Epithelial cell of esophagus (primary cell): ENCODE results near the gene ALG9.
"Not testable (repeated sequence)": the region's sequence is repeated elsewhere in the genome, so short reads cannot be mapped to it uniquely, and the experiment has no call there.

Experiments used
- DNase-seq: peaks from one replicate; pipeline ENCODE4 v3.0.0; 2010; ENCODE audit warnings: low read depth
- H3K4me3 ChIP-seq: 2 replicates; pipeline ENCODE4 v1.5.1; 2011; ENCODE audit warnings: mild to moderate bottlenecking, low read length, control low read depth
- TF ChIP-seq, protein P1 (sequence below): IDR thresholded peaks from 2 replicates; pipeline ENCODE4 v1.5.1; 2011; ENCODE audit warnings: low read depth, mild to moderate bottlenecking, low read length, control low read depth, inconsistent platforms; ENCODE audit not compliant: insufficient read depth; ENCODE audit errors: missing control alignments

The ALG9 gene

DNA sequence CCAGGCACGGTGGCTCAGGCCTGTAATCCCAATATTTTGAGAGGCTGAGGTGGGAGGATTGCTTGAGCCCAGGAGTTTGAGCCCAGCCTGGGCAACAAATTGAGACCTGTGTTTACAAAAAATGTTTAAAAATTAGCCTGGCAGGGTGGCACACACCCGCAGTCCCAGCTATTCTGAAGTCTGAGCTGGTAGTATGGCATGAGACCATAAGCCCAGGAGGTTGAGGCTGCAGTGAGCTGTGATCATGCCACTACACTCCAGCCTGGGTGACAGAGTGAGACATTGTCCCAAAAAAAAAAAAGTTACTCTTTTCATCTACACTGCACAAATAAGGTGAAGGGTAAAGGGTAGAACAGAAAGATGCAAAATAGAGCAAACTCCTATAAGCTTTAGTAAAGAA, 82.9 kb downstream of the ALG9 start:
- no peak for DNase-seq
- TF ChIP-seq, protein P1, sequence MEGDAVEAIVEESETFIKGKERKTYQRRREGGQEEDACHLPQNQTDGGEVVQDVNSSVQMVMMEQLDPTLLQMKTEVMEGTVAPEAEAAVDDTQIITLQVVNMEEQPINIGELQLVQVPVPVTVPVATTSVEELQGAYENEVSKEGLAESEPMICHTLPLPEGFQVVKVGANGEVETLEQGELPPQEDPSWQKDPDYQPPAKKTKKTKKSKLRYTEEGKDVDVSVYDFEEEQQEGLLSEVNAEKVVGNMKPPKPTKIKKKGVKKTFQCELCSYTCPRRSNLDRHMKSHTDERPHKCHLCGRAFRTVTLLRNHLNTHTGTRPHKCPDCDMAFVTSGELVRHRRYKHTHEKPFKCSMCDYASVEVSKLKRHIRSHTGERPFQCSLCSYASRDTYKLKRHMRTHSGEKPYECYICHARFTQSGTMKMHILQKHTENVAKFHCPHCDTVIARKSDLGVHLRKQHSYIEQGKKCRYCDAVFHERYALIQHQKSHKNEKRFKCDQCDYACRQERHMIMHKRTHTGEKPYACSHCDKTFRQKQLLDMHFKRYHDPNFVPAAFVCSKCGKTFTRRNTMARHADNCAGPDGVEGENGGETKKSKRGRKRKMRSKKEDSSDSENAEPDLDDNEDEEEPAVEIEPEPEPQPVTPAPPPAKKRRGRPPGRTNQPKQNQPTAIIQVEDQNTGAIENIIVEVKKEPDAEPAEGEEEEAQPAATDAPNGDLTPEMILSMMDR = no peak
- H3K4me3 ChIP-seq = no peak overlapping the region

DNA sequence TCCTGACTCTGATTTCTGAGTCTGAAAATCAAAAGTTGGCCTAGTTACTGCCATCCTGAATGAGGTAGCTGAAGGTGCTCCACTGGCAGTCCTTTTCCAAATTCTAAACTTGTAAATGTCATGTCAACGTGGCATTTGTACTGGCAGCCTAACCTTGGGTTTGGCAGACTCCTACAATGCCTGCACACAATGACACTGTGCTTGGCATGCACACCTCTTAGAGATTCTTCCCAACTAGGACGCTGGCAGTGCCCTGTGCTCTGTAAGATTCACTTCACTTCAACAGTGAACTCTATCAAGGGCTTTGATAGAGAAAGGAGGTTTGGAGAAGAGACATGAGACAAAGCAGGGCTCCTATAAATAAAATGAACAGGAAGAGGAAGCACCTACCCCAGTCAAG, 83.3 kb downstream of the ALG9 start:
- no peak overlapping the region for H3K4me3 ChIP-seq
- DNase-seq = no peak
- TF ChIP-seq, protein P1 = no peak

DNA sequence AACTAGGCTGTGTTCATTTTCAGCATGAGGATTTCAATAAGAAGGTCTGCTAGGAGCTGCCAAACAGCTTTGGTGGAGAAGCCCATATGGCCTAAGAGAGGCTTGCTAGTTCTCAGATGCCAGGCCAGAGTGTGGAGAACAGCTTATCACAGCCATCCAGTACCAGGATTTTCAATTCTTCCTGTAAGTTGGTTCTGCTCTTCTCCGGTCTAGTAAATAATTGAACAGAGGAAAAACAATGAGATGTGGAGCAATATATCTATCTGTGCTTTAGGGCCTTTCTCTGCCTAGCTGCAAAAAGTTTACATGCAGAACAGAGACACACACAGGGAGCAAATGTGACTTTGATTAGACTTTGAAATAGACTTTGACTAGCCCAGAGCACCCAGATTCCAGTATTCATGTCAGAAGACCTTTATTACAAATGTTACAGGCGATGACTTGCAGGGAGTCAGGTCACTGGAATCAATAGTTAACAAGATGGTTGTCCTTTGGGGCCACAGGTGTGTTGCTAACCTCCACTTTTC, 85.4 kb downstream of the ALG9 start:
- TF ChIP-seq, protein P1 = no peak
- DNase-seq = no peak
- no peak overlapping the region for H3K4me3 ChIP-seq

DNA sequence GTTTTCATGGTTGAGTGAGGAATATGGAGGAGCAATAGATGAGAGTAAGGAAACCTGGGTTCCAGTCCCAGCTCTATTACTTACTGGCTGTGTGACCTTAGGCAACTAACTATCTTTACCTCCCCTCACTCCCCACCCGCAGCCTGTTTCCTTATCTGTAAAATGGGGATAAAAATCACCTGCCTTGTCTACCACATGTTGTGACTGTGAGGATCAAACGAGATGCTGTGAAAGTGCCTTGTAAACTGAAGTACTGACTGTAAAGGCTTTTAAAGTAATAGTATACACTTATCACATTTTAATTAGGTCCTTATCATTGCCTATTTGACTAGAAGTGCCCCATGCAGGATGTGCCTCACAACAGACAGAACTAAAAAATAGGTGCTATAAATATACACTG, 86.3 kb downstream of the ALG9 start:
- TF ChIP-seq, protein P1 = no peak
- DNase-seq = no peak
- no peak overlapping the region for H3K4me3 ChIP-seq

DNA sequence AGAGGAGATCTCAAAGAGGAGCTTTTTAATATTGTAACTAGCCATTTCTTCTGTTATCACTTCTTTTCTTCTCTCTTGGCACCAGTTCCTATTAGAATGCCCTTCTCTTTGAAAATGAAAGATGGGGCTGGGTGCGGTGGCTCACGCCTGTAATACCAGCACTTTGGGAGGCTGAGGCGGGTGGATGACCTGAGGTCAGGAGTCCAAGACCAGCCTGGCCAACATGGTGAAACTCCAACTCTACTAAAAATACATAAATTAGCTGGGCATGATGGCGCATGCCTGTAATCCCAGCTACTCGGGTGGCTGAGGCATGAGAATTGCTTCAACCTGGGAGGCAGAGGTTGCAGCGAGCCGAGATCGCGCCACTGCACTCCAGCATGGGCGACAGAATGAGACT, 87.1 kb downstream of the ALG9 start:
- not testable (repeated sequence) for DNase-seq

DNA sequence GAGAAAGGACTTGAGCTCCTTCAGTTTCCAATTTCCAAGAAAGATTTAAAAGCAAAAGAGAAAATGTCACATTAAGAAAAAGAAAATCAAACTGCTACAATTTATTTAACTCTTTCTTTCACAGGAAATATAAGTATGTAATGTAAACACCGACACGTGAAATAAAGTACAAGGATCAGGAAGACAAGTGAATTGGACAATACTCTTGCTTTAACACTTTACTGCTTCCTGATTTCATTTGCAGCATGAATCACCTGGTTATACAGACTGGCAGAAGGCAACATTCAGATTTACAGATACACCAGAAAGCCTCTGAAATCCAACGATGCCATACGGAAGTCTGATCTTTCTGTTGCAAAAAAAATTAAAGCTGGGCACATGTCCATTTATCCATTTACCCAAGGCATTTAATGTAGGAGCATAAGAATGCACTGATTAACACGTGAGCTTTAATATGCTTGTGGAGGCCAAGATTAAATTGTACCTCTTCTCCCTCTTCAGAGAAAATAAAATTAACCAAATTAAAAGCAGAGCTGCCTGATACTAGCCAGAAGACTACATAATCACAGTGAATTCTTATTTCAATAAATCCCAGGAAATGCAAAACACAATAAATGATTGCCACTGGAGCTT, 89.2 kb downstream of the ALG9 start:
- DNase-seq = no peak
- TF ChIP-seq, protein P1 = no peak

More for the DNA sequence above, 87.1 kb downstream of the ALG9 start:
- H3K4me3 ChIP-seq = not testable (repeated sequence)

DNA sequence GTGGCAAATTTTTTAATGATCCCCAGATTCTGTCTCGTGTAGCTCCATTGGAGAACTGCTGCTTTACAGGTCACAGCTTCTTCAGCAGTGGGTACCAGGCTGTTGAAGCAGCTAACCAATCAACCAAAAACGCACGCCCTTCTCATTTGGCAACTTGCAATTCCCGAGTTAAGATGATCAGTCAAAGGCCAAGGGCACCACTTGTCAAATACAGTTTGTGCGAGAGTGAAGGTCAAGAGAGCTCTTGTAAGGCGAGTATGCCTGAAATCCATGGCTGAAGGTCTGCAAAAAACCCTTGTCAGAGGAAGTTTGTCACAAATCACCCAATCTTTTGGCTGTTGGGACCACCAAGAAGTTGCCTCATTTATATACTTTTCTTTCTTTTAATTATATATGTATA, 92.3 kb downstream of the ALG9 start:
- H3K4me3 ChIP-seq = no peak overlapping the region
- DNase-seq = no peak
- TF ChIP-seq, protein P1 = no peak

More for the DNA sequence above, 89.2 kb downstream of the ALG9 start:
- H3K4me3 ChIP-seq = no peak overlapping the region
